OCI-LY7 (cell line): ENCODE data around the gene KHSRP. TPM values are rescaled to one million over a fixed set of nuclear protein-coding genes. Genes with fewer than 3 reads are reported as not detected.

ENCODE experiments used
- BruUV-seq: library from RNA; stranded (reverse); fragments of 400-500 nt; replicated peaks from 2 replicates; lab custom pipeline; 2021; lab: Mats Ljungman, UMichigan
- CTCF ChIA-PET: fragments of 300-600 bp; sonication (Branson Sonifier 250); formaldehyde crosslinking; loops from one replicate; lab custom pipeline; 2022; ENCODE audit warnings: antibody characterized with exemption; ENCODE audit not compliant: unreplicated experiment; lab: Charles Lee
- POLR2A ChIA-PET: fragments of 300-600 bp; sonication (Branson Sonifier 250); formaldehyde crosslinking; loops from one replicate; lab custom pipeline; 2022; ENCODE audit warnings: antibody characterized with exemption; lab: Charles Lee
- DNase-seq: peaks from one replicate; pipeline ENCODE4 v3.0.0-alpha.2; 2015; ENCODE audit warnings: low spot score
- H2AFZ ChIP-seq: fragments of 200-600 bp; sonication (generic), shearing (Covaris generic); 2 replicates; pipeline ENCODE4 v1.6.1; 2014; ENCODE audit warnings: mild to moderate bottlenecking, antibody characterized with exemption, low read length, moderate library complexity
- H3K27ac ChIP-seq: fragments of 200-600 bp; sonication (generic); 2 replicates; pipeline ENCODE4 v1.5.1; 2014; ENCODE audit warnings: mixed run types, low read depth, mild to moderate bottlenecking, moderate library complexity, low read length, inconsistent platforms; ENCODE audit not compliant: poor library complexity, severe bottlenecking
- H3K36me3 ChIP-seq: fragments of 200-600 bp; sonication (generic); 2 replicates; pipeline ENCODE4 v1.6.1; 2014; ENCODE audit warnings: mild to moderate bottlenecking, antibody characterized with exemption, low read length, moderate library complexity, mixed read lengths; ENCODE audit not compliant: insufficient read depth
- H3K4me1 ChIP-seq: fragments of 200-600 bp; sonication (generic); 2 replicates; pipeline ENCODE4 v1.5.1; 2014; ENCODE audit warnings: mild to moderate bottlenecking, low read length; ENCODE audit not compliant: insufficient read depth, poor library complexity, severe bottlenecking
- H3K4me2 ChIP-seq: fragments of 200-600 bp; sonication (generic); 2 replicates; pipeline ENCODE4 v1.6.1; 2014; ENCODE audit warnings: mild to moderate bottlenecking, low read length
- H3K4me3 ChIP-seq: fragments of 200-600 bp; sonication (generic); 2 replicates; pipeline ENCODE4 v1.5.1; 2014; ENCODE audit warnings: mild to moderate bottlenecking, low read depth, low read length; ENCODE audit not compliant: poor library complexity, severe bottlenecking
- H3K79me2 ChIP-seq: fragments of 200-600 bp; sonication (generic); 2 replicates; pipeline ENCODE4 v1.6.1; 2016; ENCODE audit warnings: low read depth, mild to moderate bottlenecking, low read length, moderate library complexity, mixed read lengths; ENCODE audit not compliant: insufficient read depth
- H3K9me2 ChIP-seq: fragments of 200-600 bp; sonication (generic); 2 replicates; pipeline ENCODE4 v1.6.1; 2016; ENCODE audit warnings: mild to moderate bottlenecking, low read length, mixed read lengths; ENCODE audit not compliant: insufficient read depth
- H3K9me3 ChIP-seq: fragments of 200-600 bp; sonication (generic); 2 replicates; pipeline ENCODE4 v1.6.1; 2014; ENCODE audit warnings: mild to moderate bottlenecking, mixed run types, low read length, mixed read lengths
- H4K20me1 ChIP-seq: fragments of 200-600 bp; sonication (generic); 2 replicates; pipeline ENCODE4 v1.6.1; 2014; ENCODE audit warnings: mild to moderate bottlenecking, antibody characterized with exemption, low read length, moderate library complexity, mixed read lengths; ENCODE audit not compliant: insufficient read depth
- EZH2phosphoT487 ChIP-seq: fragments of 200-600 bp; sonication (generic); IDR thresholded peaks from 2 replicates; pipeline ENCODE4 v1.6.1; 2018; ENCODE audit warnings: low read depth, borderline replicate concordance, mild to moderate bottlenecking, mixed run types, antibody characterized with exemption, low read length, moderate library complexity, mixed read lengths
- intact Hi-C: fragments of 100-400 bp; cut with micrococcal nuclease; formaldehyde crosslinking; loops from one replicate; pipeline ENCODE4 v1.10.0; 2022; ENCODE audit not compliant: unreplicated experiment
- total RNA-seq, 2 experiments: library from RNA; depleted of rRNA in 1 of 2; stranded (reverse); fragments of >200 nt in 1 of 2; shearing (Covaris generic) in 1 of 2; gene quantifications; 2 replicates each; pipeline ENCODE4 v1.2.3, GENCODE V29; 2014 to 2022
- TF ChIP-seq, protein P1 (sequence below): fragments of 200-600 bp; sonication (generic); conservative IDR thresholded peaks from 2 replicates; pipeline ENCODE4 v1.5.1; 2014; ENCODE audit warnings: mild to moderate bottlenecking, antibody characterized with exemption, low read length, moderate library complexity, mixed read lengths

KHSRP gene
- total RNA-seq, 2 experiments from 2014 or later, result 255 to 499 TPM

- no peaks in the 10 kb centered on the region for H3K9me3 ChIP-seq
- intact Hi-C loops, result no loop called here
- H4K20me1 ChIP-seq, result peaks cover under 1% of the 10 kb centered on the region; the same call in 1 of the 2 replicates
- DNase-seq, result no peak
- CTCF ChIA-PET, result no interaction called here
- no peak overlapping the region for H2AFZ ChIP-seq
- BruUV-seq, result TSS peak; percentile 88
- H3K79me2 ChIP-seq, result no peaks in the 10 kb centered on the region
- peaks cover 68% of the 10 kb centered on the region for H3K36me3 ChIP-seq
- H3K9me2 ChIP-seq, result no peaks in the 10 kb centered on the region
- no peak overlapping the region for H3K4me2 ChIP-seq
- TF ChIP-seq, protein P1, sequence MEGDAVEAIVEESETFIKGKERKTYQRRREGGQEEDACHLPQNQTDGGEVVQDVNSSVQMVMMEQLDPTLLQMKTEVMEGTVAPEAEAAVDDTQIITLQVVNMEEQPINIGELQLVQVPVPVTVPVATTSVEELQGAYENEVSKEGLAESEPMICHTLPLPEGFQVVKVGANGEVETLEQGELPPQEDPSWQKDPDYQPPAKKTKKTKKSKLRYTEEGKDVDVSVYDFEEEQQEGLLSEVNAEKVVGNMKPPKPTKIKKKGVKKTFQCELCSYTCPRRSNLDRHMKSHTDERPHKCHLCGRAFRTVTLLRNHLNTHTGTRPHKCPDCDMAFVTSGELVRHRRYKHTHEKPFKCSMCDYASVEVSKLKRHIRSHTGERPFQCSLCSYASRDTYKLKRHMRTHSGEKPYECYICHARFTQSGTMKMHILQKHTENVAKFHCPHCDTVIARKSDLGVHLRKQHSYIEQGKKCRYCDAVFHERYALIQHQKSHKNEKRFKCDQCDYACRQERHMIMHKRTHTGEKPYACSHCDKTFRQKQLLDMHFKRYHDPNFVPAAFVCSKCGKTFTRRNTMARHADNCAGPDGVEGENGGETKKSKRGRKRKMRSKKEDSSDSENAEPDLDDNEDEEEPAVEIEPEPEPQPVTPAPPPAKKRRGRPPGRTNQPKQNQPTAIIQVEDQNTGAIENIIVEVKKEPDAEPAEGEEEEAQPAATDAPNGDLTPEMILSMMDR, result no peak
- no peak for TF ChIP-seq EZH2phosphoT487
- POLR2A ChIA-PET, result no interaction called here
- H3K27ac ChIP-seq, result no peak overlapping the region
- H3K4me1 ChIP-seq, result no peaks in the 10 kb centered on the region
- no peak overlapping the region for H3K4me3 ChIP-seq
These were observed 10.6 kb downstream of the KHSRP start for GRCh38 chr19:6413721-6414643.

- no peak overlapping the region for H3K4me3 ChIP-seq
- no peak for TF ChIP-seq EZH2phosphoT487
- TF ChIP-seq, protein P1, result no peak
- no peaks in the 10 kb centered on the region for H3K9me2 ChIP-seq
- no TSS peak for BruUV-seq
- POLR2A ChIA-PET, result no interaction called here
- DNase-seq, result no peak
- intact Hi-C loops, result no loop called here
- no peaks in the 10 kb centered on the region; the same call in 1 of the 2 replicates for H4K20me1 ChIP-seq
- H3K4me2 ChIP-seq, result no peak overlapping the region
- no peaks in the 10 kb centered on the region for H3K4me1 ChIP-seq
- H2AFZ ChIP-seq, result no peak overlapping the region
- H3K79me2 ChIP-seq, result no peaks in the 10 kb centered on the region
- CTCF ChIA-PET, result no interaction called here
- no peaks in the 10 kb centered on the region for H3K9me3 ChIP-seq
- peaks cover 62% of the 10 kb centered on the region for H3K36me3 ChIP-seq
- no peak overlapping the region for H3K27ac ChIP-seq
These were observed 11.3 kb downstream of the KHSRP start for GRCh38 chr19:6413291-6413690.

DNA sequence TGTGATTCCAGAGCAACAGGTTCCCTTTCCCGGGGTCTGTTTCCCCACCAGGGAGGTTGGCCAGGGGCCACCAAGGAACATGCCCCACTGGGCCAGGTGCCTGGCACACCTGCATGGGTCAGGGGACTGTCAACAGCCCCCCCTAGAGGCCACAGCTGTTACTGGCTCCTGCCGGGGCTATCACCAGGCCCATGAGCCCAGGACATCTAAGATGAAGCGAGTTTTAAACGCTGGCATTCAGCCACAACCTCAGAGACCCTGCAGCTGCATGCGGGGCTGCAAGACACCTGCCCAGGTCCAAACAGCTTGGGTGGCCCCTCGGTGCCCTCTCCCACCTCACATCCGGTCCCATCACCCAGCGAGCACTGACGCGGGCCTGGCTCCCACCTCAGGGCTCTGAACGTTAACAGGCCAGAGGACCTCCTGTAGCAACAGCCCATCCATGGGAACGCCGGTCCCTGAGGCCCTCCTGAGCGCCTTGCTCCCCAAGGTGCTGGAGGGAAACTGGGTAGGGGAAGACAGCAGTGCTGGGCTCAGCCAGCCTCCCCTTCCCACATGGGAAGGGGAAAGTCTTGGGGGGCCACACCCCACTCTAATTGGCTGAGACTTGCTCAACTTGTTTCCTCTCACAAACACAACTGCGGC is 12.0 kb downstream of the KHSRP start:
- no peak for TF ChIP-seq EZH2phosphoT487
- TF ChIP-seq, protein P1, result peak; percentile 85
- POLR2A ChIA-PET, result no interaction called here
- Histone ChIP-seq H3K27ac (no peak overlapping the region), H3K4me1 (no peaks in the 10 kb centered on the region), H2AFZ (no peak overlapping the region), H3K36me3 (peaks cover 54% of the 10 kb centered on the region), H3K9me2 (no peaks in the 10 kb centered on the region), H4K20me1 (no peaks in the 10 kb centered on the region), H3K4me3 (no peak overlapping the region), H3K79me2 (no peaks in the 10 kb centered on the region), H3K9me3 (no peaks in the 10 kb centered on the region), H3K4me2 (no peak overlapping the region)
- intact Hi-C loops, result no loop called here
- no TSS peak for BruUV-seq
- CTCF ChIA-PET, result no interaction called here
- DNase-seq, result peak; percentile 60
